ENCODE measurements around the gene ZNF611. TPM values are rescaled to one million over a fixed set of nuclear protein-coding genes. Genes with fewer than 3 reads are reported as not detected.
A peak's percentile ranks its signal among the peaks of the same experiment; 100 is the strongest.
"Not testable (repeated sequence)": the region's sequence is repeated elsewhere in the genome, so short reads cannot be mapped to it uniquely, and the experiment has no call there.

Gene ZNF611
- total RNA-seq, 1 donor from 2014 or later, result 47.3 TPM

DNA sequence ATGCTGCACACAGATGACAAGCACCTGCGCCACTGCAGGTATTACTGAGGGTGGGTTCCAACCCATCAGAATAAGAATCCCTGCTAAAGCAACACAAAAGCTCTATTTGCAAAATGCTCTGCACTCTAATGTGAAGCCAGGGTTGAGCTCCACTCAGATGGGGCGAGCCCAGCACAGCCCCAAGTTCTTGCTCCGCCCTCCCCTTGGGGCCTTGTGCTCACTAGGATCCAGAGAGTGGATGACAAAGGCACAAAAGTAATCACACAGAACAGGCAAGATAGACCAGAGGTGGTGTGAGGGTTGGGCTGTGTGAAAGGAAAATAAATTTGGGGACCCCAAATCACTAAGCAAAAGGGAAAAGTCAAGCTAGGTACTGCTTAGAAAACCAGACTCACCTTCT lies 8.2 kb upstream of the ZNF611 start:
- Mint-ChIP-seq H3K4me1 (ENCODE audit: low read depth) (peaks cover 60% of the 10 kb centered on the region), H3K27me3 (no peaks in the 10 kb centered on the region), H3K4me3 (ENCODE audit: low read depth) (no peak overlapping the region), H3K36me3 (ENCODE audit: insufficient read depth) (no peaks in the 10 kb centered on the region), H3K27ac (peak overlapping the region; percentile 49), H3K9me3 (ENCODE audit: low read depth) (no peaks in the 10 kb centered on the region)
- no peak for DNase-seq (ENCODE audit: low spot score, unreplicated experiment)
- TF ChIP-seq, protein P1, sequence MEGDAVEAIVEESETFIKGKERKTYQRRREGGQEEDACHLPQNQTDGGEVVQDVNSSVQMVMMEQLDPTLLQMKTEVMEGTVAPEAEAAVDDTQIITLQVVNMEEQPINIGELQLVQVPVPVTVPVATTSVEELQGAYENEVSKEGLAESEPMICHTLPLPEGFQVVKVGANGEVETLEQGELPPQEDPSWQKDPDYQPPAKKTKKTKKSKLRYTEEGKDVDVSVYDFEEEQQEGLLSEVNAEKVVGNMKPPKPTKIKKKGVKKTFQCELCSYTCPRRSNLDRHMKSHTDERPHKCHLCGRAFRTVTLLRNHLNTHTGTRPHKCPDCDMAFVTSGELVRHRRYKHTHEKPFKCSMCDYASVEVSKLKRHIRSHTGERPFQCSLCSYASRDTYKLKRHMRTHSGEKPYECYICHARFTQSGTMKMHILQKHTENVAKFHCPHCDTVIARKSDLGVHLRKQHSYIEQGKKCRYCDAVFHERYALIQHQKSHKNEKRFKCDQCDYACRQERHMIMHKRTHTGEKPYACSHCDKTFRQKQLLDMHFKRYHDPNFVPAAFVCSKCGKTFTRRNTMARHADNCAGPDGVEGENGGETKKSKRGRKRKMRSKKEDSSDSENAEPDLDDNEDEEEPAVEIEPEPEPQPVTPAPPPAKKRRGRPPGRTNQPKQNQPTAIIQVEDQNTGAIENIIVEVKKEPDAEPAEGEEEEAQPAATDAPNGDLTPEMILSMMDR (IDR thresholded peaks at IDR 0.05; ENCODE audit: unreplicated experiment), result no peak

DNA sequence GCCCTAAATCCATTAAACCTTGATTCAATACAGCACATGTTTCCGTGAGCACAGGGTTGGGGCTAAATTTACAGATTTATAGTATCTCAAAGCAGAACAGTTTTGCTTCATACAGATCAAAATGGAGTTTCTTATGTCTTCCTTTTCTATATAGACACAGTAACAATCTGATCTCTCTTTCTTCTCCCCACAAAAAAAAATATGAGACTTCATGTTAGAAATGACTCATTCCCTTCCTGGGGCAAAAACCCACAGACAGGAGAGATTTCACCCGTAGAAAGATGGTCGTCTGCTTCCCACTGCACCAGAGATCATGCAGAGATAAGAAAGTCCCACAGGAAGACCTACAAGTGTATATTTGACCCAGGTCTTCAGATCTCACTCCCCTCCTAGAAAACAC lies 7.7 kb upstream of the ZNF611 start:
- H3K9me3 Mint-ChIP-seq (ENCODE audit: low read depth), result no peaks in the 10 kb centered on the region
- peaks cover 63% of the 10 kb centered on the region for H3K4me1 Mint-ChIP-seq (ENCODE audit: low read depth)
- no peaks in the 10 kb centered on the region for H3K27me3 Mint-ChIP-seq
- no peaks in the 10 kb centered on the region for H3K36me3 Mint-ChIP-seq (ENCODE audit: insufficient read depth)
- H3K27ac Mint-ChIP-seq, result peak overlapping the region; percentile 94
- TF ChIP-seq, protein P1 (IDR thresholded peaks at IDR 0.05; ENCODE audit: unreplicated experiment), result no peak
- DNase-seq (ENCODE audit: low spot score, unreplicated experiment), result no peak
- no peak overlapping the region for H3K4me3 Mint-ChIP-seq (ENCODE audit: low read depth)

DNA sequence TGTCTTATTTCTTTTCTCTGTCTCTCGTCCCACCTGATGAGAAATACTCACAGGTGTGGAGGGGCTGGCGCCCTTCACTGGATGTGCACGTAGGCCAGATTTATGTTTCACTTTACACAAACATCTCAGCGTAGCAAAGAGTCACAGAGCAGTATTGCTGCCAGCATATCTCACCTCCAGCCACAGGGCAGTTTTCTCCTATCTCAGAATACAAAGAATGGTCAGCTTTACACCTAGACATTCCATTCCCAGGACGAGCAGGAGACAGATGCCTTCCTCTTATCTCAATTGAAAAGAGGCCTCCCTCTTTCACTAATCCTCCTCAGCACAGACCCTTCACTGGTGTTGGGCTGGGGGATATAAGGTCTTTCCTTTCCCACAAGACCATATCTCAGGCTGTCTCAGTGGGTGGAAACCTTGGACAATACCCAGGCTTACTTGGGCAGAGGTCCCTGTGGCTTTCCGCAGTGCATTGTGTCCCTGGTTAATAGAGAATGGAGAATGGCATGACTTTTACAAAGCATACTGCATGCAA lies 7.2 kb upstream of the ZNF611 start:
- no peak for DNase-seq (ENCODE audit: low spot score, unreplicated experiment)
- Mint-ChIP-seq H3K4me1 (ENCODE audit: low read depth) (peaks cover 66% of the 10 kb centered on the region), H3K9me3 (ENCODE audit: low read depth) (no peaks in the 10 kb centered on the region), H3K4me3 (ENCODE audit: low read depth) (peak overlapping the region; percentile 18), H3K36me3 (ENCODE audit: insufficient read depth) (no peaks in the 10 kb centered on the region), H3K27ac (peak overlapping the region; percentile 94), H3K27me3 (no peaks in the 10 kb centered on the region)
- TF ChIP-seq, protein P1 (IDR thresholded peaks at IDR 0.05; ENCODE audit: unreplicated experiment), result no peak

DNA sequence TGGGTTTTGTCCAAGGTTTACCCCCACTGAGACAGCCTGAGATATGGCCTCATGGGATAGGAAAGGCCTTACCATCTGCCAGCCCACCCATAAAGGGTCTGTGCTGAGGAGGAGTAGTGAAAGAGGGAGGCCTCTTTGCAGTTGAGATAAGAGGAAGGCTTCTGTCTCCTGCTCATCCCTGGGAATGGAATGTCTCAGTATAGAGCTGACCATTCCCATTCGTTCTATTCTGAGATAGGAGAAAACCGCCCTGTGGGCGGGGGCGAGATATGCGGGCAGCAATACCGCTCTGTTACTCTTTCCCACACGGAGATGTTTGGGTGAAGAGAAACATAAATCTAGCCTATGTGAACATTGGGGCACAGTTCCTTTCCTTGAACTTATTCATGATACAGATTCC lies 6.5 kb upstream of the ZNF611 start:
- H3K36me3 Mint-ChIP-seq (ENCODE audit: insufficient read depth); H3K27me3 Mint-ChIP-seq; DNase-seq (ENCODE audit: low spot score, unreplicated experiment); H3K9me3 Mint-ChIP-seq (ENCODE audit: low read depth); H3K4me3 Mint-ChIP-seq (ENCODE audit: low read depth): not testable (repeated sequence)
- H3K4me1 Mint-ChIP-seq (ENCODE audit: low read depth), result peaks cover 65% of the 10 kb centered on the region
- H3K27ac Mint-ChIP-seq, result peak overlapping the region; percentile 94

DNA sequence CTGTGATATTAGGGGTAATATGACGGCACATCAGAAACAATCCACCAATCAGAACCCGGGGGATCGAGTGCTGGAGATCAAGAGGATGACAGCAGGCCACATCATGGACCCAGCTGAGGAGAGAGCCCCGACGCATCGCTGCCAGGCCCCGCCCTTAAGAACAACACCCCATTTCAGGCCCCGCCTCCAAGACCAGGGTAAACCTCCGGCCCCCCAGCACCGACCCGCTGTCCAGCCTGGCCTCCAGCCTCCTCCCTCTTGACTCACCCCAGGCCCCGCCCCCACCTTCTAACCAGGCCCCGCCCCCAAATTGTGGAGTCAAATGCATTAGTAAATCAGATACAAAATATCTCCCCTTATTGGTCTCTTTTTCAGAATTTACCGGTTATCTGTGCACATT lies 4.7 kb upstream of the ZNF611 start:
- Mint-ChIP-seq H3K36me3 (ENCODE audit: insufficient read depth) (no peaks in the 10 kb centered on the region), H3K4me1 (ENCODE audit: low read depth) (peaks cover 63% of the 10 kb centered on the region), H3K9me3 (ENCODE audit: low read depth) (no peaks in the 10 kb centered on the region), H3K27ac (peak overlapping the region; percentile 63), H3K27me3 (no peaks in the 10 kb centered on the region), H3K4me3 (ENCODE audit: low read depth) (no peak overlapping the region)
- TF ChIP-seq, protein P1 (IDR thresholded peaks at IDR 0.05; ENCODE audit: unreplicated experiment), result no peak
- DNase-seq (ENCODE audit: low spot score, unreplicated experiment), result no peak

DNA sequence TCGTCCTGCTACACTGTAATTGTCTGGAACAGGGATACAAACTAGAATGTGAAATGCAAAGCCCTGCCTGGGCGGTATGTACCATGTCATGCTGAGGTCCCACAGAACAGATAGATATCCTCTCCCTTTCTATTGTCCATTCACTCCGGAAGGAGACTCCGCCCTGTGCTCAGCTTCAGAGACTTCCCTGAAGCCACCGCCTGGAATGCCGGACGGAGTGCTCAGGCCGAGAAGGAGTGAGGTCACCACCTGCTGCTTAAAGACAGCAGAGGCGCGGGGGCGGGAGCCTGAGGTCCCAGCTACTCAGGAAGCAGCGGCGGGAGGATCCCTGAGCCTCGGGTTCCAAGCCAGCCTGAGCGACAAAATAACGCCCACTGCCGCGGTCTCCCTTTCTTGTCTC lies 890 bp upstream of the ZNF611 start:
- H3K4me1 Mint-ChIP-seq (ENCODE audit: low read depth), result peaks cover 46% of the 10 kb centered on the region
- no peaks in the 10 kb centered on the region for H3K27me3 Mint-ChIP-seq
- H3K4me3 Mint-ChIP-seq (ENCODE audit: low read depth), result peak overlapping the region; percentile 94
- no peaks in the 10 kb centered on the region for H3K9me3 Mint-ChIP-seq (ENCODE audit: low read depth)
- peak; percentile 36 for DNase-seq (ENCODE audit: low spot score, unreplicated experiment)
- TF ChIP-seq, protein P1 (IDR thresholded peaks at IDR 0.05; ENCODE audit: unreplicated experiment), result no peak
- peak overlapping the region; percentile 98 for H3K27ac Mint-ChIP-seq
- H3K36me3 Mint-ChIP-seq (ENCODE audit: insufficient read depth), result no peaks in the 10 kb centered on the region
